Thyroid gland (tissue), 4 donors: Measurements from ENCODE around the gene SUCLA2. TPM values are rescaled to one million over a fixed set of nuclear protein-coding genes. Genes with fewer than 3 reads are reported as not detected.

ENCODE experiments used
- DNase-seq, 2 donors: peaks; one replicate each; pipeline ENCODE4 v3.0.0-alpha.2; 2019
- H3K27ac ChIP-seq, 3 donors: fragments of 200-600 bp; sonication (generic); 1 replicate in 2 of 3; 2 replicates in 1 of 3; pipeline ENCODE4 v1.5.1; 2016 to 2019; ENCODE audit warnings: mild to moderate bottlenecking in 1 of 3, moderate library complexity in 1 of 3
- H3K27me3 ChIP-seq: fragments of 200-600 bp; sonication (generic); one replicate; pipeline ENCODE4 v1.5.1; 2019
- H3K36me3 ChIP-seq, 2 donors: fragments of 200-600 bp; sonication (generic); one replicate each; pipeline ENCODE4 v1.5.1; 2016 to 2019
- H3K4me1 ChIP-seq, 2 donors: fragments of 200-600 bp; sonication (generic); one replicate each; pipeline ENCODE4 v1.5.1; 2017 to 2019
- H3K4me3 ChIP-seq, 3 donors: fragments of 200-600 bp; sonication (generic); replicated peaks in 1 of 3; 1 replicate in 2 of 3; 2 replicates in 1 of 3; pipeline ENCODE4 v1.5.1; 2016; ENCODE audit warnings: mild to moderate bottlenecking in 1 of 3
- H3K9me3 ChIP-seq: fragments of 200-600 bp; sonication (generic); one replicate; pipeline ENCODE4 v1.5.1; 2017
- CTCF ChIP-seq, 6 experiments: fragments of 200-600 bp in 3 of 6; fragments of 450-650 bp in 3 of 6; sonication (generic) in 3 of 6; IDR thresholded peaks; one replicate each; pipeline ENCODE4 v1.5.1; 2016 to 2019; ENCODE audit warnings: antibody characterized with exemption in 6 of 6, mild to moderate bottlenecking in 2 of 6, inconsistent platforms in 1 of 6, moderate library complexity in 1 of 6
- POLR2A ChIP-seq, 2 donors: fragments of 450-650 bp; IDR thresholded peaks; one replicate each; pipeline ENCODE4 v1.6.1; 2017; ENCODE audit warnings: antibody characterized with exemption in 2 of 2, mild to moderate bottlenecking in 2 of 2, moderate library complexity in 1 of 2
- WGBS, 2 donors: methylation state at CpG; one replicate each; pipeline ENCODE4 v1.1.5; 2017; 5-methylcytosine and 5-hydroxymethylcytosine counted together
- intact Hi-C: fragments of 100-400 bp; cut with DNase I; formaldehyde crosslinking; loops from one replicate; pipeline ENCODE4 v1.15.1; 2023
- total RNA-seq, 4 donors: library from RNA; depleted of rRNA; stranded (reverse); fragments of >200 nt; gene quantifications; one replicate each; pipeline ENCODE4 v1.2.3, GENCODE V29; 2016

The SUCLA2 gene
- total RNA-seq, 4 donors from 2014 or later: 51.7 to 81.6 (median 57.4) TPM

GRCh38 chr13:47898080-47898479 is 103.0 kb downstream of the SUCLA2 start:
- H3K27ac ChIP-seq: no peak overlapping the region
- H3K4me1 ChIP-seq: no peaks in the 10 kb centered on the region
- 82 to 91% methylated on average over 3 of the region's 3 CpGs for WGBS, 2 donors
- DNase-seq: no peak
- TF ChIP-seq CTCF (IDR thresholded peaks at IDR 0.05) (no peak), POLR2A (IDR thresholded peaks at IDR 0.05) (no peak)
- H3K9me3 ChIP-seq: no peaks in the 10 kb centered on the region
- no peak overlapping the region for H3K4me3 ChIP-seq
- no peaks in the 10 kb centered on the region for H3K36me3 ChIP-seq
- H3K27me3 ChIP-seq: no peaks in the 10 kb centered on the region
- intact Hi-C loops: no loop called here

GRCh38 chr13:47897411-47898050 is 103.5 kb downstream of the SUCLA2 start:
- Histone ChIP-seq H3K27ac (no peak overlapping the region), H3K36me3 (no peaks in the 10 kb centered on the region), H3K4me1 (no peaks in the 10 kb centered on the region), H3K9me3 (no peaks in the 10 kb centered on the region), H3K27me3 (no peaks in the 10 kb centered on the region), H3K4me3 (no peak overlapping the region)
- TF ChIP-seq POLR2A (IDR thresholded peaks at IDR 0.05): no peak
- no peak for TF ChIP-seq CTCF (IDR thresholded peaks at IDR 0.05)
- intact Hi-C loops: no loop called here
- WGBS, 2 donors: 45 to 48% methylated on average over 2 of the region's 2 CpGs
- DNase-seq: no peak

GRCh38 chr13:47896546-47896945 is 104.5 kb downstream of the SUCLA2 start:
- Histone ChIP-seq H3K4me3 (no peak overlapping the region), H3K27ac (no peak overlapping the region), H3K4me1 (no peaks in the 10 kb centered on the region), H3K9me3 (no peaks in the 10 kb centered on the region), H3K27me3 (no peaks in the 10 kb centered on the region), H3K36me3 (no peaks in the 10 kb centered on the region)
- intact Hi-C loops: no loop called here
- TF ChIP-seq POLR2A (IDR thresholded peaks at IDR 0.05) (no peak), CTCF (IDR thresholded peaks at IDR 0.05) (no peak)
- no peak for DNase-seq
- 79 to 90% methylated on average over 2 of the region's 2 CpGs for WGBS, 2 donors

- Histone ChIP-seq H3K27ac (no peak overlapping the region), H3K27me3 (no peaks in the 10 kb centered on the region), H3K36me3 (no peaks in the 10 kb centered on the region), H3K4me3 (no peak overlapping the region), H3K4me1 (no peaks in the 10 kb centered on the region), H3K9me3 (no peaks in the 10 kb centered on the region)
- no peak for TF ChIP-seq CTCF (IDR thresholded peaks at IDR 0.05)
- TF ChIP-seq POLR2A (IDR thresholded peaks at IDR 0.05): no peak
- DNase-seq: no peak
- WGBS, 2 donors: 90 to 91% methylated on average over 4 to 5 of the region's 5 CpGs
- intact Hi-C loops: no loop called here
Observed at GRCh38 chr13:47896111-47896510, 105.0 kb downstream of the SUCLA2 start.

- Histone ChIP-seq H3K27me3 (no peaks in the 10 kb centered on the region), H3K36me3 (no peaks in the 10 kb centered on the region), H3K9me3 (no peaks in the 10 kb centered on the region), H3K4me1 (no peaks in the 10 kb centered on the region), H3K27ac (no peak overlapping the region), H3K4me3 (no peak overlapping the region)
- intact Hi-C loops: no loop called here
- DNase-seq: no peak
- WGBS, 2 donors: 81 to 83% methylated on average over 1 of the region's 1 CpG
- TF ChIP-seq POLR2A (IDR thresholded peaks at IDR 0.05) (no peak), CTCF (IDR thresholded peaks at IDR 0.05) (no peak)
Observed at GRCh38 chr13:47893527-47893926, 107.5 kb downstream of the SUCLA2 start.

Other genes starting within 250 kb of the SUCLA2 start
- 10 to 100 TPM; 12.8 to 19.0 (median 15.9) TPM for gene NUDT15, start 36.5 kb upstream of the SUCLA2 start, total RNA-seq
- gene MED4, start 93.8 kb upstream of the SUCLA2 start, total RNA-seq: 10 to 100 TPM; 32.8 to 36.8 (median 34.5) TPM
- 100 to 1,000 TPM; 550 to 716 (median 624) TPM for gene ITM2B, start 231.9 kb upstream of the SUCLA2 start, total RNA-seq